HepG2 (cell line): ENCODE data around the gene PLAC9. TPM values are rescaled to one million over a fixed set of nuclear protein-coding genes. Genes with fewer than 3 reads are reported as not detected.

Experiments
- ATAC-seq: fragments of 200-7000 bp; cut with Tn5 transposase; 3 replicates; pipeline ENCODE4 v1.9.1; 2020; ENCODE audit warnings: mild to moderate bottlenecking, moderate library complexity
- Bru-seq: library from RNA; stranded (reverse); fragments of 400-500 nt; gene quantifications from one replicate; lab custom pipeline; 2021; lab: Mats Ljungman, UMichigan
- BruChase-seq, 2 experiments: library from RNA; stranded (reverse); fragments of 400-500 nt; gene quantifications; one replicate each; lab custom pipeline; 2021; lab: Mats Ljungman, UMichigan
- BruUV-seq: library from RNA; stranded (reverse); fragments of 400-500 nt; replicated peaks from 2 replicates; lab custom pipeline; 2021; lab: Mats Ljungman, UMichigan
- CTCF ChIA-PET: fragments of 300-600 bp; formaldehyde crosslinking; extraction: SDS; loops from one replicate; lab custom pipeline; 2021; ENCODE audit warnings: low total read pairs, inconsistent platforms, low intra/inter-chr PET ratio; lab: Yijun Ruan, JAX
- POLR2A ChIA-PET: fragments of 350-600 bp; sonication (Branson Sonifier 250); formaldehyde crosslinking; loops from one replicate; lab custom pipeline; 2020; ENCODE audit warnings: antibody characterized with exemption, inconsistent platforms; lab: Yijun Ruan, JAX
- DNase-seq: peaks from one replicate; pipeline ENCODE4 v3.0.0-alpha.2; 2015; ENCODE audit warnings: low spot score
- FAIRE-seq: peaks from 3 replicates; lab custom pipeline; 2011; peaks lifted over from hg19 to GRCh38; lab: Jason Lieb, UNC
- H2AFZ ChIP-seq: one replicate; pipeline ENCODE4 v1.6.1; 2011; ENCODE audit warnings: low read length, inconsistent platforms
- H3K27ac ChIP-seq: fragments of 300-600 bp; 3 replicates; pipeline ENCODE4 v1.8.0; 2011; ENCODE audit warnings: mixed run types, mild to moderate bottlenecking, mixed read lengths, low read length, inconsistent platforms; ENCODE audit not compliant: insufficient read depth; ENCODE audit errors: extremely low read length
- H3K27me3 ChIP-seq, 2 experiments: fragments of 200-600 bp in 1 of 2; 2 replicates in 1 of 2; 3 replicates in 1 of 2; pipeline versions ENCODE4 v1.6.0 to v1.8.0; 2011; ENCODE audit warnings: low read length in 2 of 2, mild to moderate bottlenecking in 2 of 2, moderate library complexity in 2 of 2, inconsistent platforms in 1 of 2; ENCODE audit not compliant: insufficient read depth in 2 of 2, control insufficient read depth in 1 of 2
- H3K36me3 ChIP-seq, 2 experiments: fragments of 200-600 bp in 1 of 2; replicated peaks in 1 of 2; 2 replicates in 1 of 2; 3 replicates in 1 of 2; pipeline versions ENCODE4 v1.5.1 to v1.8.0; 2011; ENCODE audit warnings: low read length in 2 of 2, inconsistent platforms in 1 of 2; ENCODE audit not compliant: insufficient read depth in 2 of 2, control insufficient read depth in 1 of 2
- H3K4me1 ChIP-seq: 2 replicates; pipeline ENCODE4 v1.5.1; 2012; ENCODE audit warnings: low read length, inconsistent platforms; ENCODE audit not compliant: insufficient read depth
- H3K4me2 ChIP-seq: 2 replicates; pipeline ENCODE4 v1.6.0; 2011; ENCODE audit warnings: low read depth, low read length, inconsistent platforms
- H3K4me3 ChIP-seq, 3 experiments: fragments of 200-600 bp in 1 of 3; sonication (generic), shearing (Covaris generic) in 1 of 3; replicated peaks in 1 of 3; 2 replicates each; pipeline ENCODE4 v1.5.1; 2011 to 2016; ENCODE audit warnings: low read length in 3 of 3, inconsistent platforms in 2 of 3, low read depth in 2 of 3, mild to moderate bottlenecking in 2 of 3, control low read depth in 1 of 3, mixed read lengths in 1 of 3; ENCODE audit not compliant: insufficient read depth in 1 of 3
- H3K79me2 ChIP-seq: one replicate; pipeline ENCODE4 v1.6.1; 2011; ENCODE audit warnings: low read length, inconsistent platforms; ENCODE audit not compliant: insufficient read depth
- H3K9ac ChIP-seq: 2 replicates; pipeline ENCODE4 v1.6.0; 2011; ENCODE audit warnings: mild to moderate bottlenecking, low read depth, low read length, inconsistent platforms; ENCODE audit not compliant: insufficient read depth
- H3K9me3 ChIP-seq: 2 replicates; pipeline ENCODE4 v1.5.1; 2012; ENCODE audit warnings: mild to moderate bottlenecking, low read length
- H4K20me1 ChIP-seq: 2 replicates; pipeline ENCODE4 v1.6.0; 2011; ENCODE audit warnings: inconsistent platforms, mild to moderate bottlenecking, low read length, moderate library complexity; ENCODE audit not compliant: insufficient read depth
- AKAP8 ChIP-seq: sonication (generic); formaldehyde crosslinking; IDR thresholded peaks from 2 replicates; pipeline ENCODE4 v1.5.1; 2020; ENCODE audit warnings: mild to moderate bottlenecking, missing genetic modification reagents
- ARID3A ChIP-seq: IDR thresholded peaks from 2 replicates; pipeline ENCODE4 v1.6.1; 2012; ENCODE audit warnings: low read depth, low read length, improper control_type of control experiment
- DNMT1 ChIP-seq: sonication (generic); formaldehyde crosslinking; IDR thresholded peaks from 2 replicates; pipeline ENCODE4 v1.5.1; 2020; ENCODE audit warnings: mild to moderate bottlenecking, missing genetic modification reagents
- FOXK2 ChIP-seq: fragments of 450-650 bp; IDR thresholded peaks from 2 replicates; pipeline ENCODE4 v1.6.1; 2016
- HOXD1 ChIP-seq: sonication (generic); formaldehyde crosslinking; IDR thresholded peaks from 2 replicates; pipeline ENCODE4 v1.5.0; 2020; ENCODE audit warnings: missing genetic modification reagents
- NFRKB ChIP-seq: fragments of 450-650 bp; IDR thresholded peaks from 2 replicates; pipeline ENCODE4 v1.6.1; 2017
- PHF21A ChIP-seq: sonication (generic); formaldehyde crosslinking; IDR thresholded peaks from 2 replicates; pipeline ENCODE4 v1.5.0; 2020; ENCODE audit warnings: mild to moderate bottlenecking, missing genetic modification reagents
- RXRA ChIP-seq: sonication (generic); formaldehyde crosslinking; IDR thresholded peaks from 2 replicates; pipeline ENCODE4 v1.5.1; 2020; ENCODE audit warnings: missing genetic modification reagents
- SP5 ChIP-seq: IDR thresholded peaks from 2 replicates; pipeline ENCODE4 v1.6.1; 2016; ENCODE audit warnings: low read depth, borderline replicate concordance
- UBTF ChIP-seq: sonication (generic); formaldehyde crosslinking; IDR thresholded peaks from 2 replicates; pipeline ENCODE4 v1.4.0; 2020; ENCODE audit warnings: mild to moderate bottlenecking, missing genetic modification reagents
- ZKSCAN1 ChIP-seq: fragments of 150-350 bp; IDR thresholded peaks from 2 replicates; pipeline ENCODE4 v1.6.1; 2014; ENCODE audit warnings: low read length
- ZNF12 ChIP-seq: sonication (generic); formaldehyde crosslinking; IDR thresholded peaks from 2 replicates; pipeline ENCODE4 v1.5.0; 2020; ENCODE audit warnings: missing genetic modification reagents
- ZNF263 ChIP-seq: sonication (generic); formaldehyde crosslinking; IDR thresholded peaks from 2 replicates; pipeline ENCODE4 v1.4.0; 2020; ENCODE audit warnings: missing genetic modification reagents
- ZNF746 ChIP-seq: sonication (generic); formaldehyde crosslinking; IDR thresholded peaks from 2 replicates; pipeline ENCODE4 v1.8.0; 2022; ENCODE audit warnings: mild to moderate bottlenecking, missing genetic modification reagents
- ZNF800 ChIP-seq: sonication (generic); formaldehyde crosslinking; IDR thresholded peaks from 2 replicates; pipeline ENCODE4 v1.4.0; 2020; ENCODE audit warnings: missing genetic modification reagents
- WGBS: methylation state at CpG from one replicate; pipeline ENCODE4 v1.1.6; 2017; ENCODE audit warnings: low lambda C conversion rate; 5-methylcytosine and 5-hydroxymethylcytosine counted together
- in situ Hi-C: cut with HindIII; loops from 2 replicates; pipeline ENCODE4 v1.10.0; 2017; ENCODE audit warnings: low pct_unique_long_range_greater_than_20kb; ENCODE audit not compliant: extremely low pct_ligation_motif_present
- intact Hi-C: fragments of 100-400 bp; cut with micrococcal nuclease; formaldehyde crosslinking; loops from one replicate; pipeline ENCODE4 v1.10.0; 2022; ENCODE audit not compliant: unreplicated experiment
- long read RNA-seq, 2 experiments: library from RNA in 1 of 2; library from polyadenylated mRNA in 1 of 2; stranded (forward) in 1 of 2; unstranded in 1 of 2; transcript quantifications; one replicate each; pipeline ENCODE4 v2.0.0, GENCODE V29; 2019 to 2022
- polyA minus RNA-seq, 3 experiments: library from RNA; depleted of rRNA, polyadenylated mRNA; stranded (reverse); fragments of >200 nt; gene quantifications; 2 replicates each; pipeline ENCODE4 v1.2.3, GENCODE V29; 2011; ENCODE audit warnings: low replicate concordance in 1 of 3
- polyA plus RNA-seq, 8 experiments: library from polyadenylated mRNA; depleted of rRNA in 3 of 8; stranded (reverse) in 7 of 8; unstranded in 1 of 8; fragments of >200 nt; fragmentation: Illumina TruSeq in 4 of 8; extraction: Trizol in 4 of 8; gene quantifications; 2 replicates each; pipeline versions ENCODE4 v1.2.1 to v1.2.3, GENCODE V29; 2011 to 2016; ENCODE audit warnings: low read depth in 4 of 8, missing spikeins in 1 of 8, mixed read lengths in 1 of 8; ENCODE audit not compliant: insufficient read depth in 1 of 8
- total RNA-seq, 5 experiments: library from RNA; depleted of rRNA; stranded (reverse); fragments of >200 nt; fragmentation: Illumina TruSeq; extraction: Trizol; gene quantifications; 2 replicates each; pipeline ENCODE4 v1.2.3, GENCODE V29; 2016; ENCODE audit warnings: low read depth in 1 of 5

PLAC9 gene
- total RNA-seq (2016; rRNA removed; fragmentation: Illumina TruSeq; extraction: Trizol) (not detected in 2 replicates), polyA plus RNA-seq (2011; rRNA removed) (not detected in 2 replicates), polyA minus RNA-seq (2011; rRNA and poly(A)+ RNA removed; ENCODE audit: low replicate concordance) (not detected in 2 replicates), Bru-seq, nascent RNA (not detected), BruChase-seq, experiment 1, labeled RNA remaining after a 6-hour chase (not detected), BruChase-seq, experiment 2, labeled RNA remaining after a 2-hour chase (percentile 5 among the genes with signal in this experiment)
- not detected in 2 replicates for total RNA-seq (2016; cell fraction: cytosol; rRNA removed; fragmentation: Illumina TruSeq; extraction: Trizol; ENCODE audit: low read depth)
- not detected in 2 replicates for total RNA-seq (2016; cell fraction: insoluble cytoplasmic fraction; rRNA removed; fragmentation: Illumina TruSeq; extraction: Trizol)
- total RNA-seq (2016; cell fraction: membrane; rRNA removed; fragmentation: Illumina TruSeq; extraction: Trizol), result not detected in 2 replicates
- not detected in 2 replicates for total RNA-seq (2016; cell fraction: nucleus; rRNA removed; fragmentation: Illumina TruSeq; extraction: Trizol)
- not detected in 2 replicates for polyA plus RNA-seq (2011; cell fraction: cytosol; rRNA removed)
- not detected in 2 replicates for polyA plus RNA-seq (2011; cell fraction: nucleus; rRNA removed)
- polyA plus RNA-seq (2012), result not detected in 2 replicates
- not detected in 2 replicates for polyA plus RNA-seq (2016; cell fraction: cytosol; fragmentation: Illumina TruSeq; extraction: Trizol; ENCODE audit: low read depth)
- not detected in 2 replicates for polyA plus RNA-seq (2016; cell fraction: insoluble cytoplasmic fraction; fragmentation: Illumina TruSeq; extraction: Trizol; ENCODE audit: low read depth)
- polyA plus RNA-seq (2016; cell fraction: membrane; fragmentation: Illumina TruSeq; extraction: Trizol; ENCODE audit: low read depth), result not detected in 2 replicates
- not detected in 2 replicates for polyA plus RNA-seq (2016; cell fraction: nucleus; fragmentation: Illumina TruSeq; extraction: Trizol; ENCODE audit: insufficient read depth, low read depth)
- not detected in 2 replicates for polyA minus RNA-seq (2011; cell fraction: cytosol; rRNA and poly(A)+ RNA removed)
- polyA minus RNA-seq (2011; cell fraction: nucleus; rRNA and poly(A)+ RNA removed), result not detected in 2 replicates
- long read RNA-seq, experiment 1, result 0 reads
- long read RNA-seq, experiment 2, result 0 reads

GRCh38 chr10:80132299-80133139 is at the start of gene PLAC9:
TSS of gene PLAC9 (plus strand) at chr10:80132730. CDS start at chr10:80132763, 33 bp downstream.
- peak; percentile 88 for ATAC-seq
- Histone ChIP-seq H2AFZ (no peak within 1 kb of the TSS), H3K4me1 (0 out of 2 replicates have a peak, but pooled peaks cover 5% of the 10 kb centered on the region), H3K4me3 (peak within 1 kb of the TSS; percentile 7 to 62 (median 12); a peak in 4 of 6 replicates), H3K27ac (no peak within 1 kb of the TSS), H4K20me1 (no peaks in the 10 kb centered on the region), H3K79me2 (no peaks in the 10 kb centered on the region), H3K9ac (no peak within 1 kb of the TSS), H3K9me3 (no peaks in the 10 kb centered on the region), H3K36me3 (no peaks in the 10 kb centered on the region), H3K27me3 (peaks cover 9 to 30% of the 10 kb centered on the region in 2 experiments), H3K4me2 (peak within 1 kb of the TSS; percentile 57)
- no peak for DNase-seq
- in situ Hi-C loops (no loop called here), intact Hi-C loops (no loop called here)
- WGBS, result 7% methylated on average over 26 of the region's 58 CpGs
- ChIA-PET CTCF (no interaction called here), POLR2A (no interaction called here)
- BruUV-seq, result no TSS peak
- FAIRE-seq, result no peak
- TF ChIP-seq RXRA (CRISPR knock-in tag) (no peak), NFRKB (no peak), ZNF746 (CRISPR knock-in tag) (no peak), HOXD1 (CRISPR knock-in tag) (no peak), ZNF12 (CRISPR knock-in tag) (no peak), AKAP8 (CRISPR knock-in tag) (no peak), UBTF (peak; percentile 69; the same call in 1 of the 2 replicates), PHF21A (CRISPR knock-in tag) (no peak), FOXK2 (no peak), ZNF800 (peak; percentile 89; the same call in 1 of the 2 replicates), ARID3A (no peak), DNMT1 (CRISPR knock-in tag) (no peak), ZNF263 (CRISPR knock-in tag) (no peak), SP5 (CRISPR knock-in tag) (no peak), ZKSCAN1 (no peak)
